Loucy (cell line): ENCODE measurements around the gene SPI1.

ENCODE experiments used
- EZH2phosphoT487 ChIP-seq: fragments of 200-600 bp; IDR thresholded peaks from 2 replicates; pipeline ENCODE4 v1.6.1; 2018; ENCODE audit warnings: antibody characterized with exemption, mild to moderate bottlenecking, moderate library complexity, borderline replicate concordance
- TF ChIP-seq, protein P1 (sequence below): fragments of 200-600 bp; sonication (generic); conservative IDR thresholded peaks from 2 replicates; pipeline ENCODE4 v1.5.1; 2014; ENCODE audit warnings: mild to moderate bottlenecking, antibody characterized with exemption, low read length

DNA sequence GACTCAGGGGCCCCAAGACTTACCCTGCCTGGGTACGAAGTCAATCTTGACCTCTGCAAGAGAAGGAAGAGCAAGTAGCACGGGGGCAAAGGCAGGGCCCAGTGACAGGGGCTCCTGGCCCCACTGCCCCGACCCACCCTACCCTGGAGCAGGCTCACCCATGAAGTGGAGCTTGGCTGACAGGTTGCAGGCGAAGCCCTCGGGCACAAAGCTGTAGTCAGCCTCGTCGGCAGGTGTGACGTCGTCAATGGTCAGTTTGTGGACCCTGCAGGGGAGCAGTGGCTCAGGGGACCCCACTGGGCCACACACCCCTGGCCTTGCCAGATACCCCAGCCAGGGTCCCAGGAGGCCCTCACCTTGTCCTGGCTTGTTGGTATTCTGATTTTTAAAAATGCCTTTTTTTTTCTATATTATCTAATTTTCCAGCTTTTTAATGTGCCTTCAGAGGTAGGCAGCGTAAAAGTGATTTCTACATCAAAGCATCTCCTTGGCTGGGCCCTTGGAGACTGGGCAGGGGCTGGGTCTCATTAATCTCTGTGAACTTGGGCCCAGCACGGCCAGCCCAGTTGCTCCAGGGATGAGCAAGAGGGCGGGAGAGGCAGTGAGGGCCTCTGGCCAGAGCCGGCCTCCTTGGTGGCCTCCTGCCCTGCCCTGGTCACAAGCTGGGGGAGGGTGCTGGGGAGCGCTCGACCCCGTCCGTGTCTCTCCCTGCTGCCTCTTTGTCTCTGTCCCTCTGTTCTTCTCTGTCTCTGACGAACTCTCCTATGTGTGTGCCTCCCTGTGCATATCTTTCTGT, 37.2 kb downstream of the SPI1 start:
- TF ChIP-seq, protein P1, sequence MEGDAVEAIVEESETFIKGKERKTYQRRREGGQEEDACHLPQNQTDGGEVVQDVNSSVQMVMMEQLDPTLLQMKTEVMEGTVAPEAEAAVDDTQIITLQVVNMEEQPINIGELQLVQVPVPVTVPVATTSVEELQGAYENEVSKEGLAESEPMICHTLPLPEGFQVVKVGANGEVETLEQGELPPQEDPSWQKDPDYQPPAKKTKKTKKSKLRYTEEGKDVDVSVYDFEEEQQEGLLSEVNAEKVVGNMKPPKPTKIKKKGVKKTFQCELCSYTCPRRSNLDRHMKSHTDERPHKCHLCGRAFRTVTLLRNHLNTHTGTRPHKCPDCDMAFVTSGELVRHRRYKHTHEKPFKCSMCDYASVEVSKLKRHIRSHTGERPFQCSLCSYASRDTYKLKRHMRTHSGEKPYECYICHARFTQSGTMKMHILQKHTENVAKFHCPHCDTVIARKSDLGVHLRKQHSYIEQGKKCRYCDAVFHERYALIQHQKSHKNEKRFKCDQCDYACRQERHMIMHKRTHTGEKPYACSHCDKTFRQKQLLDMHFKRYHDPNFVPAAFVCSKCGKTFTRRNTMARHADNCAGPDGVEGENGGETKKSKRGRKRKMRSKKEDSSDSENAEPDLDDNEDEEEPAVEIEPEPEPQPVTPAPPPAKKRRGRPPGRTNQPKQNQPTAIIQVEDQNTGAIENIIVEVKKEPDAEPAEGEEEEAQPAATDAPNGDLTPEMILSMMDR = no peak
- TF ChIP-seq EZH2phosphoT487 = no peak
